Mucosa of gallbladder (tissue), 1 donor: ENCODE data around the gene TARS2. TPM values are rescaled to one million over a fixed set of nuclear protein-coding genes. Genes with fewer than 3 reads are reported as not detected.

Experiments used
- DNase-seq: peaks from one replicate; pipeline ENCODE4 v3.0.0-alpha.2; 2020; ENCODE audit warnings: low spot score
- total RNA-seq: library from RNA; stranded (reverse); gene quantifications from one replicate; pipeline ENCODE4 v1.2.1, GENCODE V29; 2021
- donor health status: DM: no; HTN: no; CAD: no.

TARS2 gene
- total RNA-seq, 1 donor from 2014 or later = 28.3 TPM

- DNase-seq = no peak
These were observed 69.0 kb downstream of the TARS2 start for GRCh38 chr1:150555971-150556865.

- DNase-seq = no peak
These were observed 69.9 kb downstream of the TARS2 start for GRCh38 chr1:150557065-150557600.

Other genes with a start within 250 kb of the TARS2 start
- gene CA14, start 229.6 kb upstream of the TARS2 start, total RNA-seq = 2.4 TPM
- 145 TPM for gene APH1A, start 218.4 kb upstream of the TARS2 start, total RNA-seq
- gene C1orf54, start 214.6 kb upstream of the TARS2 start, total RNA-seq = 26.8 TPM
- 7.7 TPM for gene CIART, start 204.9 kb upstream of the TARS2 start, total RNA-seq
- gene MRPS21, start 193.6 kb upstream of the TARS2 start, total RNA-seq = 58.9 TPM
- 50.8 TPM for gene PRPF3, start 165.9 kb upstream of the TARS2 start, total RNA-seq
- gene RPRD2, start 123.3 kb upstream of the TARS2 start, total RNA-seq = 33.2 TPM
- 681 TPM for gene ECM1, start 20.7 kb downstream of the TARS2 start, total RNA-seq
- gene FALEC, start 28.3 kb downstream of the TARS2 start, total RNA-seq = 1.1 TPM
- gene ADAMTSL4, start 62.0 kb downstream of the TARS2 start, total RNA-seq = 17.2 TPM
- gene MCL1, start 92.2 kb downstream of the TARS2 start, total RNA-seq = 231 TPM
- gene ENSA, start 142.2 kb downstream of the TARS2 start, total RNA-seq = 181 TPM
- gene GOLPH3L, start 209.7 kb downstream of the TARS2 start, total RNA-seq = 52.9 TPM
- gene HORMAD1, start 233.5 kb downstream of the TARS2 start, total RNA-seq = not detected